ENCODE measurements around the gene DAP. TPM values are rescaled to one million over a fixed set of nuclear protein-coding genes. Genes with fewer than 3 reads are reported as not detected.

The DAP gene
- total and polyA plus RNA-seq, 2 of the 13 experiments (the other 11 are each of a cell fraction or from before 2014, with no cell fraction given): 22.0 to 57.5 TPM

GRCh38 chr5:10702911-10703491 is 58.0 kb downstream of the DAP start (continued):
- TF ChIP-seq PBX2 (CRISPR knock-in tag; IDR thresholded peaks at IDR 0.05) (no peak), EP300 (IDR thresholded peaks at IDR 0.05; ENCODE audit: low read depth in 2 of 2, low read length in 2 of 2) (no peak), EP300 (CRISPR knock-in tag; IDR thresholded peaks at IDR 0.05; ENCODE audit: borderline replicate concordance) (no peak), TFDP1 (CRISPR knock-in tag; IDR thresholded peaks at IDR 0.05; ENCODE audit: borderline replicate concordance) (no peak)

GRCh38 chr5:10702040-10702629 is 58.9 kb downstream of the DAP start:
- no peak for ATAC-seq
- in situ Hi-C loops (cut with HindIII; ENCODE audit: extremely low pct_ligation_motif_present, low pct_unique_long_range_greater_than_20kb): no loop called here

More at GRCh38 chr5:10702040-10702629, 58.9 kb downstream of the DAP start:
- Histone ChIP-seq H2AFZ (ENCODE audit: low read length) (no peak overlapping the region), H3K79me2 (ENCODE audit: insufficient read depth, low read length) (peaks cover 5% of the 10 kb centered on the region), H3K27ac (ENCODE audit: extremely low read length, insufficient read depth, low read length) (no peak overlapping the region), H3K27me3 (ENCODE audit: control insufficient read depth in 1 of 2, insufficient read depth in 2 of 2, low read length in 2 of 2) (no peaks in the 10 kb centered on the region), H3K9ac (ENCODE audit: insufficient read depth, low read depth, low read length) (no peak overlapping the region), H3K4me1 (ENCODE audit: insufficient read depth, low read length) (no peaks in the 10 kb centered on the region), H3K4me2 (ENCODE audit: low read depth, low read length) (no peak overlapping the region), H3K4me3 (replicated peaks in 1 of 3; ENCODE audit: insufficient read depth in 1 of 3, low read depth in 2 of 3, low read length in 3 of 3) (no peak overlapping the region), H3K36me3 (replicated peaks in 1 of 2; ENCODE audit: control insufficient read depth in 1 of 2, insufficient read depth in 2 of 2, low read length in 2 of 2) (peaks cover 16 to 46% of the 10 kb centered on the region in 2 experiments), H4K20me1 (ENCODE audit: insufficient read depth, low read length) (peaks cover 25% of the 10 kb centered on the region), H3K9me3 (ENCODE audit: low read length) (no peaks in the 10 kb centered on the region)
- 98% methylated on average over 8 of the region's 9 CpGs for WGBS (ENCODE audit: low lambda C conversion rate)
- ChIA-PET CTCF (ENCODE audit: low intra/inter-chr PET ratio, low total read pairs) (interaction anchor here (0.7 kb wide), 1 partner anchor 74 kb away, joined by 3 read pairs; no protein-coding TSS in a partner anchor), POLR2A (no interaction called here)
- intact Hi-C loops (cut with micrococcal nuclease; ENCODE audit: unreplicated experiment): no loop called here
- DNase-seq (ENCODE audit: low spot score): no peak
- TF ChIP-seq KAT2B (IDR thresholded peaks at IDR 0.05; ENCODE audit: borderline replicate concordance, low read depth, low read length) (no peak), PAX8 (CRISPR knock-in tag; IDR thresholded peaks at IDR 0.05; ENCODE audit: borderline replicate concordance) (no peak), ZNF230 (CRISPR knock-in tag; IDR thresholded peaks at IDR 0.05) (no peak), ZFP36 (IDR thresholded peaks at IDR 0.05; ENCODE audit: borderline replicate concordance, low read depth, low read length, partially characterized antibody) (no peak), FOXO4 (CRISPR knock-in tag; conservative IDR thresholded peaks at IDR 0.05) (no peak), MAZ (IDR thresholded peaks at IDR 0.05; ENCODE audit: borderline replicate concordance, low read depth, low read length) (no peak), MAZ (CRISPR knock-in tag; IDR thresholded peaks at IDR 0.05; ENCODE audit: low read depth) (no peak), GTF2F1 (IDR thresholded peaks at IDR 0.05; ENCODE audit: low read length) (no peak), HOMEZ (CRISPR knock-in tag; IDR thresholded peaks at IDR 0.05; ENCODE audit: low read depth) (no peak), IKZF1 (IDR thresholded peaks at IDR 0.05) (no peak), ZNF878 (CRISPR knock-in tag; IDR thresholded peaks at IDR 0.05) (no peak), NFKBIZ (CRISPR knock-in tag; IDR thresholded peaks at IDR 0.05) (no peak), ARNT2 (CRISPR knock-in tag; IDR thresholded peaks at IDR 0.05; ENCODE audit: low read depth) (no peak), ZNF383 (CRISPR knock-in tag; IDR thresholded peaks at IDR 0.05; ENCODE audit: borderline replicate concordance) (no peak)
- FAIRE-seq: no peak
- no TSS peak for BruUV-seq (replicated peaks)

All from HepG2 (cell line).